Mesenchymal stem cell (in vitro differentiated cells and primary cell): ENCODE data around the gene ZNF654.

Experiments used
- DNase-seq: peaks from one replicate; pipeline ENCODE4 v3.0.0-alpha.2; 2013
- H2AFZ ChIP-seq: one replicate; pipeline ENCODE4 v1.6.1; 2013; ENCODE audit warnings: low read depth, mild to moderate bottlenecking, control low read depth, inconsistent platforms, low read length, moderate library complexity
- H2AK5ac ChIP-seq: 2 replicates; pipeline ENCODE4 v1.6.1; 2013; ENCODE audit warnings: low read length, moderate library complexity, mild to moderate bottlenecking, inconsistent platforms; ENCODE audit not compliant: severe bottlenecking
- H2BK120ac ChIP-seq: one replicate; pipeline ENCODE4 v1.6.1; 2013; ENCODE audit warnings: low read depth, mild to moderate bottlenecking, inconsistent platforms, low read length, moderate library complexity
- H2BK12ac ChIP-seq, 2 experiments: one replicate each; pipeline ENCODE4 v1.6.1; 2013; ENCODE audit warnings: inconsistent platforms in 2 of 2, low read length in 2 of 2, mild to moderate bottlenecking in 2 of 2, moderate library complexity in 2 of 2, control low read depth in 1 of 2
- H2BK15ac ChIP-seq: one replicate; pipeline ENCODE4 v1.6.1; 2013; ENCODE audit warnings: mild to moderate bottlenecking, low read depth, inconsistent platforms; ENCODE audit not compliant: poor library complexity, severe bottlenecking
- H2BK5ac ChIP-seq: 2 replicates; pipeline ENCODE4 v1.6.1; 2013; ENCODE audit warnings: low read depth, mild to moderate bottlenecking, low read length, control low read depth, inconsistent platforms; ENCODE audit not compliant: poor library complexity, severe bottlenecking
- H3K14ac ChIP-seq, 2 experiments: one replicate each; pipeline ENCODE4 v1.6.1; 2013; ENCODE audit warnings: inconsistent platforms in 2 of 2, low read length in 2 of 2, control low read depth in 1 of 2, mild to moderate bottlenecking in 1 of 2, moderate library complexity in 1 of 2
- H3K18ac ChIP-seq, 2 experiments: one replicate each; pipeline ENCODE4 v1.6.1; 2013; ENCODE audit warnings: inconsistent platforms in 2 of 2, low read length in 2 of 2, control low read depth in 1 of 2, low read depth in 1 of 2, mild to moderate bottlenecking in 1 of 2
- H3K23ac ChIP-seq, 2 experiments: one replicate each; pipeline ENCODE4 v1.6.1; 2013; ENCODE audit warnings: inconsistent platforms in 2 of 2, low read length in 2 of 2, mild to moderate bottlenecking in 2 of 2, moderate library complexity in 2 of 2, control low read depth in 1 of 2
- H3K27ac ChIP-seq: 2 replicates; pipeline ENCODE4 v1.5.1; 2013; ENCODE audit warnings: mild to moderate bottlenecking, moderate library complexity, low read length, control low read depth, inconsistent platforms; ENCODE audit not compliant: poor library complexity, severe bottlenecking
- H3K27me3 ChIP-seq, 2 experiments: 2 replicates each; pipeline versions ENCODE4 v1.6.1 to v1.7.0; 2013; ENCODE audit warnings: low read length in 2 of 2, mild to moderate bottlenecking in 2 of 2, moderate library complexity in 2 of 2, control low read depth in 1 of 2, inconsistent platforms in 1 of 2; ENCODE audit not compliant: control insufficient read depth in 1 of 2, insufficient read depth in 1 of 2
- H3K36me3 ChIP-seq, 2 experiments: 2 replicates each; pipeline versions ENCODE4 v1.6.1 to v1.7.0; 2013; ENCODE audit warnings: low read length in 2 of 2, control low read depth in 1 of 2, inconsistent platforms in 1 of 2, low read depth in 1 of 2, mild to moderate bottlenecking in 1 of 2; ENCODE audit not compliant: insufficient read depth in 2 of 2, control insufficient read depth in 1 of 2
- H3K4ac ChIP-seq, 2 experiments: one replicate each; pipeline ENCODE4 v1.6.1; 2013; ENCODE audit warnings: inconsistent platforms in 2 of 2, low read length in 2 of 2, mild to moderate bottlenecking in 2 of 2, moderate library complexity in 2 of 2, control low read depth in 1 of 2, low read depth in 1 of 2
- H3K4me1 ChIP-seq: 2 replicates; pipeline ENCODE4 v1.6.1; 2013; ENCODE audit warnings: low read depth, low read length, control low read depth; ENCODE audit not compliant: control insufficient read depth, insufficient read depth
- H3K4me2 ChIP-seq: 2 replicates; pipeline ENCODE4 v1.6.1; 2013; ENCODE audit warnings: low read length, mild to moderate bottlenecking, inconsistent platforms; ENCODE audit not compliant: poor library complexity, severe bottlenecking
- H3K4me3 ChIP-seq, 2 experiments: 2 replicates each; pipeline versions ENCODE4 v1.5.1 to v1.7.0; 2013; ENCODE audit warnings: low read length in 2 of 2, mild to moderate bottlenecking in 2 of 2, control low read depth in 1 of 2, low read depth in 1 of 2; ENCODE audit not compliant: insufficient read depth in 1 of 2
- H3K79me1 ChIP-seq: replicated peaks from 2 replicates; pipeline ENCODE4 v1.6.1; 2013; ENCODE audit warnings: mild to moderate bottlenecking, control low read depth, low read length, inconsistent platforms; ENCODE audit not compliant: poor library complexity, severe bottlenecking
- H3K9ac ChIP-seq: 2 replicates; pipeline ENCODE4 v1.7.0; 2013; ENCODE audit warnings: mild to moderate bottlenecking, low read length, moderate library complexity
- H3K9me3 ChIP-seq: 2 replicates; pipeline ENCODE4 v1.7.0; 2013; ENCODE audit warnings: mild to moderate bottlenecking, low read length; ENCODE audit not compliant: control insufficient read depth
- H4K8ac ChIP-seq: one replicate; pipeline ENCODE4 v1.6.1; 2013; ENCODE audit warnings: inconsistent platforms, mild to moderate bottlenecking, low read length, moderate library complexity
- H4K91ac ChIP-seq: one replicate; pipeline ENCODE4 v1.6.1; 2013; ENCODE audit warnings: mild to moderate bottlenecking, low read length, inconsistent platforms
- WGBS: methylation state at CpG from one replicate; pipeline ENCODE4 v1.1.7; 2013; ENCODE audit warnings: mixed read lengths; 5-methylcytosine and 5-hydroxymethylcytosine counted together

ZNF654 gene

GRCh38 chr3:88058306-88058580 lies 812 bp upstream of the ZNF654 start:
- no peak overlapping the region for H2BK12ac ChIP-seq
- peak overlapping the region; percentile 89 to 95 for H3K18ac ChIP-seq
- H3K9me3 ChIP-seq = no peaks in the 10 kb centered on the region
- peak overlapping the region; percentile 81 to 98 for H3K4me3 ChIP-seq
- WGBS = under 1% methylated on average over 19 of the region's 24 CpGs
- H3K4me2 ChIP-seq = peak overlapping the region; percentile 64
- peak overlapping the region; percentile 94 for H3K9ac ChIP-seq
- H3K4me1 ChIP-seq = no peaks in the 10 kb centered on the region
- peak overlapping the region; percentile 69 for H2AFZ ChIP-seq
- peaks cover 6% of the 10 kb centered on the region for H3K79me1 ChIP-seq
- H2BK5ac ChIP-seq = peak overlapping the region; percentile 94
- H3K27ac ChIP-seq = peak overlapping the region; percentile 99
- H2AK5ac ChIP-seq = no peak overlapping the region
- peak overlapping the region; percentile 98 for H2BK15ac ChIP-seq
- H3K27me3 ChIP-seq = no peaks in the 10 kb centered on the region
- no peak overlapping the region for H3K23ac ChIP-seq
- no peak overlapping the region for H3K14ac ChIP-seq
- peak overlapping the region; percentile 87 for H2BK120ac ChIP-seq
- DNase-seq = no peak
- no peak overlapping the region for H4K91ac ChIP-seq
- H3K4ac ChIP-seq = no peak overlapping the region
- H3K36me3 ChIP-seq = peaks cover 6 to 37% of the 10 kb centered on the region in 2 experiments
- no peak overlapping the region for H4K8ac ChIP-seq

- Histone ChIP-seq H3K4ac (peak overlapping the region; percentile 37 to 84), H3K36me3 (peaks cover 6 to 29% of the 10 kb centered on the region in 2 experiments), H3K4me1 (no peaks in the 10 kb centered on the region), H3K23ac (peak overlapping the region in 1 of 2 experiments; percentile 99), H3K27ac (peak overlapping the region; percentile 30), H2BK12ac (peak overlapping the region in 1 of 2 experiments; percentile 8), H2AFZ (peak overlapping the region; percentile 95), H2AK5ac (no peak overlapping the region), H2BK15ac (peak overlapping the region; percentile 60), H3K18ac (peak overlapping the region; percentile 84 to 99), H3K9ac (peak overlapping the region; percentile 97), H3K14ac (peak overlapping the region in 1 of 2 experiments; percentile 22), H4K8ac (peak overlapping the region; percentile 59), H4K91ac (peak overlapping the region; percentile 79), H3K4me2 (peak overlapping the region; percentile 81), H3K79me1 (peaks cover 6% of the 10 kb centered on the region), H3K4me3 (peak overlapping the region; percentile 83 to 98), H2BK120ac (peak overlapping the region; percentile 55), H3K27me3 (no peaks in the 10 kb centered on the region), H2BK5ac (peak overlapping the region; percentile 1), H3K9me3 (no peaks in the 10 kb centered on the region)
- peak; percentile 25 for DNase-seq
- under 1% methylated on average over 30 of the region's 45 CpGs for WGBS
These were observed 520 bp downstream of the ZNF654 start for GRCh38 chr3:88059380-88060170.

GRCh38 chr3:88061746-88062145 lies 2.7 kb downstream of the ZNF654 start:
- no peak overlapping the region for H2BK15ac ChIP-seq
- no peak overlapping the region for H3K4me2 ChIP-seq
- H3K4me3 ChIP-seq = peak overlapping the region in 1 of 2 experiments; percentile 98
- H3K36me3 ChIP-seq = peaks cover 0 to 7% of the 10 kb centered on the region in 2 experiments
- no peak overlapping the region for H2AK5ac ChIP-seq
- H4K8ac ChIP-seq = no peak overlapping the region
- H2BK5ac ChIP-seq = no peak overlapping the region
- H2BK120ac ChIP-seq = no peak overlapping the region
- DNase-seq = no peak
- no peaks in the 10 kb centered on the region for H3K4me1 ChIP-seq
- no peaks in the 10 kb centered on the region for H3K9me3 ChIP-seq
- 87% methylated on average over 1 of the region's 1 CpG for WGBS
- H3K14ac ChIP-seq = no peak overlapping the region
- H2AFZ ChIP-seq = no peak overlapping the region
- H3K9ac ChIP-seq = peak overlapping the region; percentile 97
- no peak overlapping the region for H3K27ac ChIP-seq
- peaks cover 8% of the 10 kb centered on the region for H3K79me1 ChIP-seq
- H3K23ac ChIP-seq = no peak overlapping the region
- H2BK12ac ChIP-seq = no peak overlapping the region
- H3K4ac ChIP-seq = no peak overlapping the region
- H3K27me3 ChIP-seq = no peaks in the 10 kb centered on the region
- H3K18ac ChIP-seq = no peak overlapping the region
- H4K91ac ChIP-seq = no peak overlapping the region

- Histone ChIP-seq H3K18ac (no peak overlapping the region), H3K4ac (no peak overlapping the region), H3K23ac (no peak overlapping the region), H3K36me3 (peaks cover 0 to 6% of the 10 kb centered on the region in 2 experiments), H3K27me3 (no peaks in the 10 kb centered on the region), H3K9ac (no peak overlapping the region), H3K9me3 (peaks cover 6% of the 10 kb centered on the region), H4K8ac (no peak overlapping the region), H2AK5ac (no peak overlapping the region), H4K91ac (no peak overlapping the region), H3K14ac (no peak overlapping the region), H3K4me2 (no peak overlapping the region), H2BK12ac (no peak overlapping the region), H3K4me1 (no peaks in the 10 kb centered on the region), H2BK5ac (no peak overlapping the region), H2BK120ac (no peak overlapping the region), H2AFZ (no peak overlapping the region), H3K27ac (no peak overlapping the region), H3K79me1 (peaks cover 4% of the 10 kb centered on the region), H2BK15ac (no peak overlapping the region), H3K4me3 (no peak overlapping the region)
- no peak for DNase-seq
- WGBS = 100% methylated on average over 1 of the region's 2 CpGs
These were observed 16.0 kb downstream of the ZNF654 start for GRCh38 chr3:88075072-88075471.
